GM18519 (cell line): ENCODE results near the gene CD164L2.
"Not testable (repeated sequence)": the region's sequence is repeated elsewhere in the genome, so short reads cannot be mapped to it uniquely, and the experiment has no call there.

Experiments
- ATAC-seq: cut with Tn5 transposase; IDR thresholded peaks from one replicate; pipeline ENCODE4 v1.9.1; 2021; ENCODE audit warnings: mild to moderate bottlenecking, moderate library complexity; ENCODE audit not compliant: unreplicated experiment, low FRiP score

CD164L2 gene

DNA sequence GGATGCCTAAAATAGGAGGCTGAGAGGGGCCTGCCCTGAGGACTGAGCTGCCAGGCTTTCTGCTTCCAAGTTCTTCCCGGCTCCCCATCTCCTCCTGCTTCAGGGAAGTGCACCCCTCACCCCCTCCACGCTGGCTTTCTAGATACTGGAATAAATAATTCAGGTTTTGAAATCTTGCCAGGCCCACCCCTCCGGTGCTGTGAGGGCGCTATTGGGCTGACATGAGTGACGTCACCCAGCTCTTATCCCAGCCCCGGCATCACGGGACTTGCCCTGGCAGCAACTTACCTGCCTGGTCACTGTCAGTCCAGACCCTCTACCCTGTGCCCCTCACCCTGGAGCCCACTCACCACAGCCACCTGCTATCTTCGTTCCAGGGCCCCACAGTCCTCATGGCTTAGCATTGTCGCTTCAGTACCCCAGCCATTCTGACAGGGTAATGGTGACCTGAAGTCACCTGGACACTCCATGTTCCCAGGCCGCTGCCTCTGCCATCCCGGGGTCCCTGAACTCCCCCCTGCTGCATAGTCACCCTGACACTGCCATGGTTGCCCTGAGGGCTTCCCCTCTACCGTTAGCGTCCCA, 8.5 kb upstream of the CD164L2 start:
- no peak for ATAC-seq

DNA sequence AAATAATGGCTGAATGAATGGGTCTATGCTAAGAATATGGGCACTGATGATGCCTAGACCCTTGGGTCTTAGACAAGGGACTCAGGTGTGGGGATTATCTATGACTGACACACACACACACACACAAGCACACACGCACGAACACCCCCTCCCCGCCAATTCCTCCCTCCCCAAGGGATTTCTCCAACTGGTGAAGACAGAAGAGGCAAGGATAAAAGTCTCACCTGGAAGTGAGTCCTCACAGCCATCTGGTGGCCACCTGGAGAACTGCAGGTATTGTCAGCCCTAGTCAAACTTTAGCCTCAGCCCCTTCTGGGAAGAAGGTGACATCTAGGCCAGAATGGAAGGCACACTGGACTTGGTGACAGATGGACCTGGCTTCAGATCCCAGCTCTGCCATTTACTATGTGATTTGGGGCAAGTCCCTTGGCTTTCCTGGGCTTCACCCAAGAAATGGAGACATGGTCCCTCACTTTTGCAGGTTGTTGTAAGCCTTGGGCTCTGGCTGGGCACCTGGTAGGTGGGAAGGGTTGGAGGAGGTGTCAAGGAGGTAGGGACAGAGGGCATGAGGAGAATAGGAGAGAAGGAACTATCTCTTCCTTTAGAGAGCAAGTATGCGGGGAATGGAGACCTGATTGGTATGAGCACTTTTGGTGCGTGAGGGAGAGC, 5.3 kb upstream of the CD164L2 start:
- ATAC-seq: no peak

DNA sequence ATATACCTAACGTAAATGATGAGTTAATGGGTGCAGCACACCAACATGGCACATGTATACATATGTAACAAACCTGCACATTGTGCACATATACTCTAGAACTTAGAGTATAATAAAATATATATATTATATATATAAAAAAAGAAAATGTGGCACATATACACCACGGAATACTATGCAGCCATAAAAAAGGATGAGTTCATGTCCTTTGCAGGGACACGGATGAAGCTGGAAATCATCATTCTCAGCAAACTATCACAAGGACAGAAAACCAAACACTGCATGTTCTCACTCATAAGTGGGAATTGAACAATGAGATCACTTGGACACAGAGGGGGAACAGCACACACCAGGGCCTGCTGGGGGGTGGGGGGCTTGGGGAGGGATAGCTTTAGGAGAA, 1.7 kb upstream of the CD164L2 start:
- not testable (repeated sequence) for ATAC-seq

DNA sequence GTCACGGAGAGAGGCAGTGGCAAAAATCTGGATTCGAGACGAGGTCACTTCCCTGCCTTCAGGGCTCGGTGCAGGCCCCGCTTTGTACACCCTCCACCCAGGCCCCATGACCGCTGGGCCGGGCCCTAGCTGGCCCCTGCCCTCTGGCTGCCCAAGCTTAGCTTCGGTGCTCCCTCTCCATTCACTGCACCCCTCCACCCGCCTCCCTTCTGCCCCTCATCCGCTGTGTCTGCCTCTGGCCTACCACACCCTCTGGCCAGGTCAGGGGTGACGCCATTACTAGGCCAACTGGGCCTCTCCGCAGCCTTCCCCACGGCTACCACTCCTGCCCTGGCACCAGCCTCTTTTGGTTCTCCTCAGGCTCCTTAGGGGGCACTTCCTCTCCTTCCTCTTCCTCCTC, 528 bp upstream of the CD164L2 start:
- no peak for ATAC-seq

DNA sequence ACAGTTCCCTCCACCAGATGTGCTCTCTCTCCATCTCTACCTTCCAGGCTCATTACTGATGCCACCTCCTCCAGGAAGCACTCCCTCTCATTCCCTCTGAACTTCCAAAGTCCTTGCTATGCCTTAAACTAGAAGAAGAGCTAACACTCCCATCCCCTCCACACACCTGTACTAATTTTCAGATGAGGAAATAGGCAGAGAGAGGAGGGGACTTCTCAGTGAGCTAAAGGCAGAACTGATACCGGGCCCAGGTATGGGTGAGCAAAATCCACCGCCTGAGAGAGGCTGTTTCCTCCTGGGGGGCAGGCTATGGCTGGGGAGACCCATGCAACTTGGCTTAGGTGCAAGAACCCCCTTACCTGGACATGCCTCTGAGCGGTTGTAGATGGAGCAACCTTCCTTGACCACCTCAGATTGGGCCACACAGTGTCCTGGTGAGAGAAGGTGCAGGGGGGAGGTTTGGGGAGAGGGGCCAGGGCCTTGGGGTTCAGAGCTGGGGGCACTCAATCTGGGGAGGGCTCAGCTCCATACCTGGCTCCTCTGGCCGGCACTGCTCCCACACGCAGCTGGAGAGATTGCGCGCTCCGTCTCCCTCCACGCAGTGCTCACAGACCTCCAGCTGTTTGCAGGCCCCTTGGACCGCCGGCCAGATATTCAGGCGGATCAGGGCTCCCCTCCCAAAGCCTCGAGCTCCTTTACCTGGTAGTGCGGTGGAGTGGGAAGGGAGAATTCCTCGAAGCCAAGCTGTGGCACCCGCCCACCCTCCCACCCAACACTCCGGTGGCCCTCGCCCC, 967 bp downstream of the CD164L2 start:
- ATAC-seq: no peak

DNA sequence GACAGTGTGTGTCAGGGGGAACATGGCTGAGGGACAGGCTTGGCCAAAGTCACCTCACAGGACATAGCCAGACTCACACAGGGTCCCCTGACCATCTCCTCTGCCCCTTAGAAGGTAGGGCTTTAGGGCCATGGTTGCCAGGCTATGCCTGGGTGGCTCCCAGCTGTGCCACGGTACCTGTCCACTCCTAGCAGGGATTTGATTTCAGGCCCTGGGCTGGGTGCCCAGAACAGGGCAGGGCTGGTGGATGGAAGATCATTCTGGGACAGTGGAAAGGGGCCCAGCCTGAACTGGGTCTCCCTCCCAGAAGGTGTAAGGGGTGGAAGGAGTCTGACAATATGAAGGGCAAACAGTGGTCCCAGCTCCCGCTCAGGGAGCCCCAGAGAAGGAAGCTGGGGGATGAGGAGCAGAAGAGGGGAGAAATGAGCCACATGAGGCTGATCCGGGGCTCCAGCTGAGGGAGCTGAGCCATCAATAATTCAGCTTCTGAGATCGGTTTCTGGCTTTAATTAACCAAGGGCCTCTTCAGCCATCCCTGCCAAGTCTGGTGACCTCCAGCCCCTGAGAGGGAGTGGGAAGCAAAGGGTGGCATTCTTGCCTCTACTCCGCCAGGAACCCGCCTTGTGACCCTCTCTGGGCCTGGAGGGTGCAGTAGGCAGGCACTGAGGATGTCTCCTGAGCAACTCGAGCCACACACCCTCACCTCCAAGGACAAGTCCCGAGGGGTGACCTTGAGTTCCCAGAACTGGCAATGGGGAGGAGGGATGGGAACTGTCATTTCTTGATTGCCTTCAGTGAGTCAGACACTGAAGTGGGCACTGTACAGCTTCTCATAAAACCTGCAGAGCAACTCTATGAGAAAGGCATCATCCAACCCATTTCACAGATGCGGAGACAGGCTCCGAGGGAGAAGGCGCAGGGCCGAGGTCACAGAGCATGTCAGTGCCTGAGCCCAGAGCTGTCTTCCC, 2.1 kb downstream of the CD164L2 start:
- no peak for ATAC-seq

DNA sequence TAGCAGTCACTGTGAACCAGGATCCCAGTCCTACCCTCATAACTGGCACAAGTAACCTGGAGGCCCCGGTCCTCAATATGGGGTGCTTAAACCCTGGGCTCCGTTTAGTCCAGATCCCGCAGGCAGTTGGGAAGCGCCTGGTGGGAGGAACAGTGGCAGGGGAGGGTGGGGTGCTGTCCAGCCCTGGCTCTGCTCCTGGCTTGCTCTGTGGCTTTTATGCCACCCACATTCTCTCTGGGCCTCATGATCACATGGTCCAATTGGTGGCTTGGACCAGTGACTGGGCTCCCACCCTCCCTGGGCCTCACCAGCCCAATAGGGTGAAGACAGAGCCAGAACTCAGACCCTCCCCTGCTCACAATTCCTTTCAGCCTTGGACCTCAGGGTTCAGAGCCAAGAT, 2.9 kb downstream of the CD164L2 start:
- no peak for ATAC-seq

DNA sequence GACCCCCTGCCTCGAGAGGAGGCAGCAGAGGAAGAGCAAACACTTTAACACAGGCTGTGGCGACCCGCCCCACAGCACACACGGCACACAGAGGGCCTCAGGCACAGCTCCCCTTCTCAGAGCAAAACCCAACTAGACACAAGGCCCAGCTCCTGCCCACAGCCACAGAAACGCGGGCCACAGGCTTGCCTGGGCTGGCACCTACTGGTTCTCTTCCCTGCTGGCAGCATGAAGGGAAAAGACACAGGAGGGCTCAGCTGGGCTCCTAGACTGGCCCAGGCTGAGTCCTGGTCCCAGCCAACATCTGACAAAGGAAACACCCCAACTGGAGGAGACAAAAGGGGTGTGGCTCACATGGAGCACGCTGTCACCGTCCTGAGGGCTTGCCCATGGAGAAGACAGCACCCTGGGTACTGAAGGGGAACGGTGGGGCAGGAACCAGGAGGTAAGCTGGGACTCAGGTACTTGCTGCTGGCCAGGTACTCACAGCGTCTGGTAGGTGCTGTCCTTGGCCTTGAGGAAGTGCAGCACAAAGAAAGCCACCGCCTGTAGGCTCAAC, 3.5 kb downstream of the CD164L2 start:
- no peak for ATAC-seq

DNA sequence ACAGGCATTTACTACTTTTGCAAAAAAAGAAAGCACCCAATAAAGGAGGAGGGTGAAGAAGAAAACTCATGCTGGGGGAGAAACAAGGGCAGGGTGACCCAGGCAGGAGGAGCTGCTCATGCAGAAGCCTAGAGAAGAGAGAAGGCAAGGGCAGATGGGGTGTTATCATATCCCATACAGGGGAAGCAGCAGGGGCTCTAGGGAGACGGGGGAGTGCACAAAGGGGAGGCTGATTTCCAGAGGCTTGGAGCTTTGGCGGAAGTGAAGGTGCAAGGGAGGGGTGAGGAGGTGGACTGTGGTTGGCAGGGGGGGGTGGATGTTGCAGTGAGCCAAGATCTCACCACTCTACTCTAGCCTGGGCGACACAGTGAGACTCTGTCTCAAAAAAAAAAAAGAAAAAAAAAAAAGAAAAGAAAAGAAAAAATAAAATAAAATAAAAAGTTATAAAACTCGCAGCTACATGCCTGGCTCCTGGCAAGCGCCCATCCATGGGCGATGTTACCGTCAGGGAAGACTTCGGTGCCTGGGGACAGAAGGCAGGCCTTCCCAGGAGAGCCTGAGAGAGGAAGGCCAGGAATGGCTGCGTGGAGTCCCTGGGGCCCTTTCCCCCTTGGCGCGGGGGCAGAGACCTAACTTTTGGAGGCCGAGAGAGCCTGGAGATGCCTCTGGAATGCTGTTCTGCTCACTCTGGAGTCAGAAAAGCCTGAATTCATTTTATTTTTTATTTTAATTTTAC, 5.2 kb downstream of the CD164L2 start:
- ATAC-seq: no peak

DNA sequence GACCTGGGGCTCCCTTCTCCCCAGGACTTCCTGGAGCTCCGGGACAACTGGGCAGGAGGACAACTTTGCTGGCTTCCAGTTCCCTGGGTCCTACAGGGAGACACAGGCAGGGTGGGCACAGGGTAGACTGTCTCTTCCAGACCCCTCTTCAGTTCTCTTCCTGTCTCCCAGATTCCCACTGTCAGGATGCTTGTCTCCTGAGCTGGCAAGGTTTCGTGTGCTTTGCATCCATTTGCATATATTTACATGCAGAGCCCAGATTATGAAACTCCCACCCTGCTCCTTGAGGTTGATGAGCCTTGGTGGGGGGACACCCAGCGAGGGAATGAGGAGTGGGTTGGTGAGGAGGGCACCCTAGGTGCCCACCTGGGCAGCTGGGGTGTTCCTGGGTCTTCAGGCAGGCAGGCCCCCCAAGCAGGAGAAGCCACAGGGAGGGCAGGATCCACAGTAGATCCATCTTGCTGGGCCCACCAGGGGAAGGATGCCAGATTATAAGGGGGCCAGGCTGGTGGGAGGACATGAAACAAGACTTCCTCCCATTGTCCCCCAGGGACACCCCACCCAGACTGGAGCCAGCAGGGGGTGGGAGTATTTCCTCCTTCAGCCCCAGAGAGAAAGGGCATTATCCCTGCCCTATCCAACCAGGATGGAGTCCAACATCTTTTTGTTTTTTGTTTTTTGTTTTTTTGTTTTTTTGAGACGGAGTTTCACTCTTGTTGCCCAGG, 8.6 kb downstream of the CD164L2 start, which contains the start of gene FCN3:
TSS of gene FCN3 (minus strand) at position 463 of the 725 bp plus-strand sequence. CDS start at position 457, 6 bp downstream.
- no peak for ATAC-seq

DNA sequence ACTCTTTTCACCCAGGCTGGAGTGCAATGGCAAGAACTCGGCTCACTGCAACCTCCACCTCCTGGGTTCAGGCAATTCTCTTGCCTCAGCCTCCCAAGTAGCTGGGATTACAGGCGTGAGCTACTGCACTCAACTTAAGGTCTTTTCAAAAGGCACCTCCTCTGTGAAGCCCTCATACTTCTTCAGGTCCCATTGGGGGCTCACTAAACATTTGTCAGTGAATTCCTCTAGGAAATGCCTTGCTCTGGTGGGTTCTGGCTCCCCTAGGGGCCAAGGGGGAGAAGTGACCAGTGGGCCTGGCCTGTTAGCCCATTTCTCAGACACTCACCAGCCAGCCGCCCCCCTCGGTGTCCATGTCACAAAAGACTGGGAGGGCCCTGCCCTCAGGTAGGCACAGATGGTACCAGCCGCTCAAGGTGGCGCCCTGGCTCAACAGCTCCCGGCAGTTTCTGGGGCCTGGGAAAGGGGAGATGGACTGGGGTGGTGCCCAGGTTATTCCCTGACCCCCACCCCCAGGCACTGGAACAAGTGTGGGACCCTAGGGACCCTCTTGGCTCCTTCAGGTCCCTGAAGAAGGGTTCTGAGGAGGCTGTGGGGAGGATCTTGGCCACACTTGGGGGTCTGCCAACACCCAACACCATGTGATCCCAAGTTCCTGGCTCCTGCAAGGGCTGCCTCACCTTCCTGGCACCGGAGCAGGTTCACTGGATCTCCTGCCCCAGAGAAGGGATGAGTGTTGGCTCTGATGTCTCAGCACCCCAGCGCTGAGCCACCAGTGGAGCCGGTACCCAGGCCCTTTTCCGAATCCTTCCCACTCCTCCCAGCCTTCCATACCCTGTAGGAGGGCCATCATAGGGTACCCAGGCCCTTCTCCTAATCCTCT, 10.1 kb downstream of the CD164L2 start:
- no peak for ATAC-seq

DNA sequence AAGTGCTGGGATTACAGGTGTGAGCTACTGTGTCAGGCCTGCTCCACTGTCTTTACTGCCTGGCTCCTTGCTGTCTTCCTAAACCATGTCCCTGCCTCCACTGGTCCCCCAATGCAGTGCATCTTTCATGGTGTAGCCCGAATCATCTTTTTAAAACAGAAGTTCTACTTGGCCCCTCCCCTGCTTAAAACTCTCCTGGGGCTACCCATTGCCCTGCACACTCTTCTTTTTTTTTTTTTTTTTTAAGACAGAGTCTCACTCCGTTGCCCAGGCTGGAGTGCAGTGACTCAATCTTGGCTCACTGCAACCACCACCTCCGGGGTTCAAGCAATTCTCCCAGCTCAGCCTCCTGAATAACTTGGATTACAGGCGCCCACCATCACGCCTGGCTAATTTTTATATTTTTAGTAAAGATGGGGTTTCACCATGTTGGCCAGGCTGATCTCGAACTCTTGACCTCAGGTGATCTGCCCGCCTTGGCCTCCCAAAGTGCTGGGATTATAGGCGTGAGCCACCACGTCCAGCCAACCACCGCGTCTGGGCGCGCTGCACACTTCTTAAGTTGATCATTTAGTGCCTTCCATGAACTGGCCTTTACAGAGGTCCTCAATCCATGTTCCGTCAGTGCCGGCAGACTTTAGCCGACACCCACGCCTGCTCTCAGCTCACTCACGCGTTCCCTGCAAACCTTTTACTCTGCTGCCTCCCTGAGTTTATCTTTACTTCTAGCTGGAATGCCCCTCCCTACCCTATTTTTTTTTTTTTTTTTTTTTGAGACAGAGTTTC, 10.9 kb downstream of the CD164L2 start:
- ATAC-seq: no peak

DNA sequence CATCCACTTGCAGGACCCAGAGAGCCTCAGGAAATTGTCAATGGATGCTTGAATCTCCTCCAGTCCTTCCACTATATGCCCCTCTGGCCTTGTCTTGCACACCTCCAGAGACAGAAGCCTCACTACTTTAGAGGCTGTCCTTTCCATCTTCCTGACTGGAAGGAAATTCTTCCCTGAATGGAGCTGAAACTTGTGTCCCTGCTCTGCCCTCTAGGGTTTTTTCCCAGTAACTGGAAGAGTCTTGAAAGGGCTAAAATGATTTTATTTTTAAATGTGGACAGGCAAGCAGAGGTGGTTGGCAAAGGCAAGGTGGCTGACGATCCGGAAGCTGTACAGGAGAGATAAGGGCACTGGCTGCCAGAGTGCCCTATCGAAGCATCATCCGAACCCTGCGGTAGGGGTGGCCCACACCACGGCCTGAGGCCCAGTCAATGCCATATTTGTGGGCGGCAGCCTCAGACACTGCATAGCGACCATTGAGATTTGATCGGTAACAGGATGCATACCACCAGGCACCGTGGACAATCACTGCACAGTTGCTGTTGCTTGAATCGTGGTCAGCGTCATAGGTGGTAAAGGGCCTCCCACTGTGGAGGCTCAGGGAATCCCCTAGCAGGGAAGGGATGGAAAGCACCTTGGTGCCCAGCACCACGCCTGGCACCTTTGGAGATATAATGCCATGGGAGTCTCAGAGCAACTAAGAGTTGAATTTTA, 14.1 kb downstream of the CD164L2 start:
- ATAC-seq: no peak

DNA sequence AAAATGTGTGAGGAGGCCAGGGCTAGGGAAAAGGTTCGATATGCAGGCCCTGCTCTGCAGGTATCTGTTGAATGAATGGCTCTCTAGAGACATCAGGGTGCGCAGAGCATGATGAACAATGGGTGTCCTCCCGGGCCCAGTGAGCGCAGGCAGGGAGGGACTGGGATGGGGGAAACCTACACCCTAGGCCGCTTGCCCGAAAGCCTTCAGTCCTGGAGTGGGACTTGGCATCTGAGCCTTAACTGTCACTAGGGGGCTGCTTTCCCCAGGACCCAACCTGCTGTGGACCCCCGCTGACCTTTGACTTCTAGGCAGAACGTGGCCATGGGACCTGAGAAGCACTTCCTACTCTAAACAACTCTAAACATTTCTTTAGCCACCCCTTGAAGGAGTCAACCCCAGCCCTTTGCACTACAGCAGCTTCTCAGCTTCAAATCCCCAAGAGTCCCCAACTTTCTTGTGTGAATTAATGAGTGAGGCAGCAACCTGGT, 15.9 kb downstream of the CD164L2 start:
- no peak for ATAC-seq

DNA sequence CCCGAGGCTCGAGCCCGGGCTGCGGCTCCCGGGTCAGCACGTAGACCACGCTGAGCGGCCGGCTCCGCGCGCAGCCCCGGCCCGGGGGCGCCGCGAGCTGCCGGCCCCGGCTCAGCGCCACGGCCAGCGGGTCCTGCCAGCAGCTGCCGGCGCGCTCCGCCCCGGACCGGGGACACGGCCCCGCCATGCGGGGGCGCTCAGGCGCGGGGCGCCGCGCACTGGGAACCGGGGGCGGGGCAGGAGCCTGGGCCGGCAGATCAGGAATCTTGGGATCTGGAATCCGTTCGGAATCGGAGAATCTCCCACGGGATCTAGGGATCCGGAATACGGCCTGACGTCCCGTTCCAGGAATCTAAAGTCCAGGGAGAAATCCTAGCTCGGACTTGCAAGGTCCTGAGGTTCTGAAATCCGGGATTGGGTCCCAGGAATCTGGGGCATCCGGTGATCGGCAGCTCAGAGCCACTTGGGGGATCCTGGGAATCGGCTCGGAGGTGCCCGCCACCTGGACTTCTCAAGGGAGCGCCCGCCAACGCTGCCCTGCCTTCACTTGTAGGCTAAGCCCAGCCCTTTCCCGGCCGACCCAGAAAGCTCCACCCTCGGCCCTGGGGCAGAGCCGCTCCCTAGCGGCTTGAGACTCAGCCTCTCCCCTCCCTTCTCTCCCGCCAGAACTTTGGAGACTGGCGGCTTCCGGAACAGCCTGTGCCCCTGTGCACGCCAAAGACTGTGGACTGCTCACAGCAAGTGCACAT, 16.5 kb downstream of the CD164L2 start, which contains the start of gene MAP3K6:
TSS of gene MAP3K6 (minus strand) at position 551 of the 749 bp plus-strand sequence. CDS start at position 187, 364 bp downstream.
- no peak for ATAC-seq

DNA sequence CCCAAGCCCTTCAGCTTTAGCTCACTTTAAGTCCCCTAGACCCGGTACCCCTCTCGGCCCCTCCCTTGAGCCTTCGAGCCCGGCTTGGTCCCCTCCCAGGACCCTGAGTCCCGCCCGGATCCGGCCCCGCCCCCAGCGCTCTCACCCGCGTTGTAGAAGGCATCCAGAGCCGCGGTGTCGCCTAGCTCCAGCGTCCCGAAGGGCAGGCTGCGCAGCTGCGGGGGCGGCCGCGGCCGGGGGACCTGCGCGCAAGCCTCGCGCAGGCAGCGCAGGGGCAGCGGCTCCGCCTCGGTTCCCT, 17.1 kb downstream of the CD164L2 start:
- no peak for ATAC-seq
